GM21390 (cell line): ENCODE results near the gene RPRD1B.
"Not testable (repeated sequence)": the region's sequence is repeated elsewhere in the genome, so short reads cannot be mapped to it uniquely, and the experiment has no call there.

Experiments used
- ATAC-seq: cut with Tn5 transposase; IDR thresholded peaks from one replicate; pipeline ENCODE4 v1.9.1; 2021; ENCODE audit not compliant: unreplicated experiment

RPRD1B gene

GRCh38 chr20:38001173-38001875 lies 32.2 kb upstream of the RPRD1B start:
- ATAC-seq = no peak

- no peak for ATAC-seq
Measured at GRCh38 chr20:38001981-38002380, 31.6 kb upstream of the RPRD1B start.

GRCh38 chr20:38002422-38002821 lies 31.1 kb upstream of the RPRD1B start:
- ATAC-seq = no peak

GRCh38 chr20:38004416-38004815 lies 29.1 kb upstream of the RPRD1B start:
- ATAC-seq = no peak

- ATAC-seq = no peak
Measured at GRCh38 chr20:38005903-38006302, 27.6 kb upstream of the RPRD1B start.

- no peak for ATAC-seq
Measured at GRCh38 chr20:38007526-38007925, 26.0 kb upstream of the RPRD1B start.

GRCh38 chr20:38008233-38008944 lies 25.2 kb upstream of the RPRD1B start:
- no peak for ATAC-seq

GRCh38 chr20:38009416-38009815 lies 24.1 kb upstream of the RPRD1B start:
- ATAC-seq = not testable (repeated sequence)

- ATAC-seq = no peak
Measured at GRCh38 chr20:38011696-38012095, 21.9 kb upstream of the RPRD1B start.

GRCh38 chr20:38012332-38012731 lies 21.2 kb upstream of the RPRD1B start:
- no peak for ATAC-seq

- no peak for ATAC-seq
Measured at GRCh38 chr20:38013887-38014286, 19.7 kb upstream of the RPRD1B start.

- no peak for ATAC-seq
Measured at GRCh38 chr20:38017959-38018358, 15.6 kb upstream of the RPRD1B start.

GRCh38 chr20:38018385-38018784 lies 15.2 kb upstream of the RPRD1B start:
- no peak for ATAC-seq

GRCh38 chr20:38021087-38021772 lies 12.3 kb upstream of the RPRD1B start:
- no peak for ATAC-seq

GRCh38 chr20:38023181-38024001 lies 10.2 kb upstream of the RPRD1B start:
- ATAC-seq = no peak

- no peak for ATAC-seq
Measured at GRCh38 chr20:38024496-38024895, 9.1 kb upstream of the RPRD1B start.

GRCh38 chr20:38029453-38029852 lies 4.1 kb upstream of the RPRD1B start:
- no peak for ATAC-seq

GRCh38 chr20:38031957-38032356 lies 1.6 kb upstream of the RPRD1B start:
- no peak for ATAC-seq

GRCh38 chr20:38032585-38033329 lies 789 bp upstream of the RPRD1B start:
- peak; percentile 37 for ATAC-seq

GRCh38 chr20:38034108-38034649 lies 633 bp downstream of the RPRD1B start:
- peak; percentile 7 for ATAC-seq
